ENCODE results near the gene TMEM131. TPM values are rescaled to one million over a fixed set of nuclear protein-coding genes. Genes with fewer than 3 reads are reported as not detected.

The TMEM131 gene
- total RNA-seq, 1 donor from 2014 or later: 58.8 TPM

DNA sequence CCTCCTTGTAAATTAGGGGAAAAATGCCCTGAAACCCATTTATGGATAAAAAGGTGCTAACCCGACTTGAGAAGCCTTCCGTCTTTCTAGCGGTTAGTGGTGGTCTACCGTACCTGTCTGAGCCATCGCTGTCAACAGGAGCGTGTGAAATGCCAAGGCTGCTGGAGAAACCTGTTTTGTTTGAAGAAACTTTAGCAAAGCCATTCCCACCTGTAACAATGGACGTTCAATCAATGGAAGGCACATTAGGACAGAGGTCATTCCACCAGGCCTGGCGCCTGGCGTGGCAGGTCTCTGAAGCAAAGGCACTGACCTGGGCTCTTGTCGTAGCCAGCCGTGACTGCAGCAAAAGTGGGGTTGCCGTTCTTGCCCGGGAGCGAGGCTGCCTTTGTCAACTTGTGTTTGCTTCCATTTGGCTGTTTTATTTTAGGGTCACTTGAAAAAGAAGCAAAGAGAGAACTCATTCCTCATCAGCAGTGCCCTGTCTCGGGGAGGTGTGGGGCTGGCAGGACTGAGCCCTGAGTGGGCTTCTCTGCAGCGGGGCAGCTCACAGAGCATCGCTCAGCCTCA lies 235.2 kb downstream of the TMEM131 start:
- H3K4me1 Mint-ChIP-seq (ENCODE audit: low read depth): peaks cover 45% of the 10 kb centered on the region
- no peaks in the 10 kb centered on the region for H3K9me3 Mint-ChIP-seq (ENCODE audit: low read depth)
- peak overlapping the region; percentile 93 for H3K27ac Mint-ChIP-seq
- no peak for DNase-seq (ENCODE audit: low spot score, unreplicated experiment)
- H3K27me3 Mint-ChIP-seq: no peaks in the 10 kb centered on the region
- TF ChIP-seq CTCF (IDR thresholded peaks at IDR 0.05; ENCODE audit: unreplicated experiment): no peak
- peaks cover 36% of the 10 kb centered on the region for H3K36me3 Mint-ChIP-seq (ENCODE audit: insufficient read depth)
- peak overlapping the region; percentile 29 for H3K4me3 Mint-ChIP-seq (ENCODE audit: low read depth)

- H3K27me3 Mint-ChIP-seq: no peaks in the 10 kb centered on the region
- peaks cover 31% of the 10 kb centered on the region for H3K36me3 Mint-ChIP-seq (ENCODE audit: insufficient read depth)
- no peak for DNase-seq (ENCODE audit: low spot score, unreplicated experiment)
- peak overlapping the region; percentile 29 for H3K4me3 Mint-ChIP-seq (ENCODE audit: low read depth)
- peaks cover 42% of the 10 kb centered on the region for H3K4me1 Mint-ChIP-seq (ENCODE audit: low read depth)
- peak overlapping the region; percentile 93 for H3K27ac Mint-ChIP-seq
- no peak for TF ChIP-seq CTCF (IDR thresholded peaks at IDR 0.05; ENCODE audit: unreplicated experiment)
- H3K9me3 Mint-ChIP-seq (ENCODE audit: low read depth): no peaks in the 10 kb centered on the region
These were observed 235.9 kb downstream of the TMEM131 start for GRCh38 chr2:97759727-97760407.

- no peaks in the 10 kb centered on the region for H3K9me3 Mint-ChIP-seq (ENCODE audit: low read depth)
- no peak overlapping the region for H3K27ac Mint-ChIP-seq
- no peak for TF ChIP-seq CTCF (IDR thresholded peaks at IDR 0.05; ENCODE audit: unreplicated experiment)
- no peak overlapping the region for H3K4me3 Mint-ChIP-seq (ENCODE audit: low read depth)
- no peak for DNase-seq (ENCODE audit: low spot score, unreplicated experiment)
- H3K36me3 Mint-ChIP-seq (ENCODE audit: insufficient read depth): peaks cover 21% of the 10 kb centered on the region
- H3K27me3 Mint-ChIP-seq: no peaks in the 10 kb centered on the region
- H3K4me1 Mint-ChIP-seq (ENCODE audit: low read depth): peaks cover 38% of the 10 kb centered on the region
These were observed 237.5 kb downstream of the TMEM131 start for GRCh38 chr2:97758131-97758705.

- Mint-ChIP-seq H3K9me3 (ENCODE audit: low read depth) (no peaks in the 10 kb centered on the region), H3K27me3 (no peaks in the 10 kb centered on the region), H3K36me3 (ENCODE audit: insufficient read depth) (peaks cover 22% of the 10 kb centered on the region), H3K4me3 (ENCODE audit: low read depth) (no peak overlapping the region), H3K4me1 (ENCODE audit: low read depth) (peaks cover 41% of the 10 kb centered on the region), H3K27ac (no peak overlapping the region)
- no peak for TF ChIP-seq CTCF (IDR thresholded peaks at IDR 0.05; ENCODE audit: unreplicated experiment)
- no peak for DNase-seq (ENCODE audit: low spot score, unreplicated experiment)
These were observed 238.7 kb downstream of the TMEM131 start for GRCh38 chr2:97757062-97757461.

GRCh38 chr2:97755491-97755890 lies 240.3 kb downstream of the TMEM131 start:
- Mint-ChIP-seq H3K4me1 (ENCODE audit: low read depth) (peaks cover 31% of the 10 kb centered on the region), H3K36me3 (ENCODE audit: insufficient read depth) (peaks cover 21% of the 10 kb centered on the region), H3K9me3 (ENCODE audit: low read depth) (no peaks in the 10 kb centered on the region), H3K4me3 (ENCODE audit: low read depth) (no peak overlapping the region), H3K27me3 (no peaks in the 10 kb centered on the region), H3K27ac (no peak overlapping the region)
- no peak for TF ChIP-seq CTCF (IDR thresholded peaks at IDR 0.05; ENCODE audit: unreplicated experiment)
- DNase-seq (ENCODE audit: low spot score, unreplicated experiment): no peak
